GM19035 (cell line): ENCODE results near the gene FOXO1.
"Not testable (repeated sequence)": the region's sequence is repeated elsewhere in the genome, so short reads cannot be mapped to it uniquely, and the experiment has no call there.

Experiments used
- ATAC-seq: cut with Tn5 transposase; IDR thresholded peaks from one replicate; pipeline ENCODE4 v1.9.1; 2021; ENCODE audit not compliant: unreplicated experiment

Gene FOXO1

DNA sequence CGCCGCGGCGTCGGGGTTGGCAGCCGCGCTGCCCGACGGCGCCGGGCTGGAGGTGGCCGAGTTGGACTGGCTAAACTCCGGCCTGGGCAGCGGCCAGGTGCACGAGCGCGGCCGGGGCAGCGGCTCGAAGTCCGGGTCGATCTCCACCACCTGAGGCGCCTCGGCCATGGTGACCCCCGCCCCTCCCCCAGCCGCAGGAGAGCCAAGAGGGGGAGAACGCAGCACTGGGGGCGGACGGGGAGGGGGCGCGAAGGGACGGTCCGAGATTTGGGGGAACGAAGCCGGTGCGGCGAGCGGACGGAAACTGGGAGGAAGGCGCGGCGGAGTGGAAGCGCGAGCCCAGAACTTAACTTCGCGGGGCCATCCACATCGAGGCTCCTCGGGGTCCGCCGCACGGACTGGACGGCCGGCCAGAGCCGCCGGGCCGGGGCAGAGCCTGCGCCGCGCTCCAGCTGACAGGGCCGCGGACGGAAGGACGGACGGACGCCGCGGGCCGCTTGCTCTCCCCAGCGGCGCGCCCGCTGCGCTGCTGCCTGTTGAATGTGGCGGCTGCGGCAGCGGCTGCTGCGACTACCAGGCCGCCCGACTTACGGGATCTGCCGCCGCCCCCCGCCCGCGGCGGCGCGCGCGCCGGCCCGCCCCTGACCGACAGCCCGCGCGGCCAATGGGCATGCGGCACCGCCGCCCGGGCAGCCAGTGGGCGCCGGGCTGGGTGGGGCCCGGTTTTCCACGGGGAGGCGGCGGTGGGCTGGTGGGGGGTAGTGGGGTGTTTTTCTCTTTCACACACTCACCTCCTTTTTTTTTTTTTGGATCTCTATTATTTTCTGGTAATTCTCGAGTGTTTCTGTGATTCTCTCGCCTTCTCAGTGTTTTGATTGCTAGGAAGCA is at the start of gene FOXO1:
Gene FOXO1 (minus strand): TSS at position 597 of the 888 bp plus-strand sequence. CDS start 429 bp downstream, at position 168.
- peak; percentile 53 for ATAC-seq

DNA sequence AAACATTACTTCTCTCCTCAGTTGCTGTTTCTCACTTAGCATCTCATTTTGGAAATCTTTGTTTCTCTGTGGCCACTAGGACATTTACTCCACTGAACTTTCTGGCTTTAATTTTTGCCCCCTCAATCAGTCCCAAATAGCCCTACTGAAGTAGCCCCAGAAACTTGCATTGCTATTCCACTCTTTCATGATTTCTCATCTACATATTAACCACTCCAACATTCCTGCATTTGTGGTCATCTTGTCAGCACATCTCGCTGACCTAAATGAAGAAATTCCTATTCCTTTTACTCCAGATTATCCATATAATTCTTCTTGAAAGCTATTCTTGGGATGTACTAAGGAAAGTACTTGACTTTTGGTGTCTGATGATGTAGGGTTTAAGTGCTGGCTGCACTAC is 48.0 kb upstream of the FOXO1 start:
- ATAC-seq, result not testable (repeated sequence)

- ATAC-seq, result no peak
These were observed 40.0 kb upstream of the FOXO1 start for GRCh38 chr13:40706439-40706838.

DNA sequence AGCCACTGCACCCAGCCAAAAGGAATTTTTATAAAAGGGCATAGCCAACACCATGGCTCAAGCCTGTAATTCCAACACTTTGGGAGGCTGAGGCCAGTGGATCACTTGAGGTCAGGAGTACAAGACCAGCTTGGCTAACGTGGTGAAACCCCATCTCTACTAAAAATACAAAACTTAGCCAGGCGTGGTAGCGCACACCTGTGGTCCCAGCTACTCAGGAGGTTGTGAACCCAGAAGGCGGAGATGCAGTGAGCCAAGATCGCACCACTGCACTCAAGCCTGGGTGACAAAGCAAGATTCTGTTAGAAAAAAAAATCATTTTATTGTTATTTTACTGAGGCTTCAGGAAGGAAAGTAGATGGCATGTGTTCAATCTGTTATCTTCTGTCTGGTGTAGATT is 31.3 kb upstream of the FOXO1 start:
- ATAC-seq, result peak; percentile 57

- ATAC-seq, result no peak
These were observed 28.0 kb upstream of the FOXO1 start for GRCh38 chr13:40694426-40694825.

DNA sequence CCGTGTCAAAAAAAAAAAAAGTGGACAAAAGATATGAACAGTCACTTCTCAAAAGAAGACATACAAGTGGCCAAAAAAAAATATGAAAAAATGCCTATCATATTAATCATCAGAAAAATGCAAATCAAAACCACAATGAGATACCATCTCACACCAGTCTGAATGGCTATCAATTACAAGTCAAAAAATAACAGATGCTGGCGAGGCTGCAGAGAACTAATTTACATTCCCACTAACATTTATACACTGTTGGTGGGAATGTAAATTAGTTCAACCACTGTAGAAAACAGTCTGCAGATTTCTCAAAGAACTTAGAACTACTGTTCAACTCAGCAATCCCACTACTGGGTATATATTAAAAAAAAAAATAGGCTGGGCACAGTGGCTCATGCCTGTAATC is 26.5 kb upstream of the FOXO1 start:
- peak; percentile 72 for ATAC-seq

DNA sequence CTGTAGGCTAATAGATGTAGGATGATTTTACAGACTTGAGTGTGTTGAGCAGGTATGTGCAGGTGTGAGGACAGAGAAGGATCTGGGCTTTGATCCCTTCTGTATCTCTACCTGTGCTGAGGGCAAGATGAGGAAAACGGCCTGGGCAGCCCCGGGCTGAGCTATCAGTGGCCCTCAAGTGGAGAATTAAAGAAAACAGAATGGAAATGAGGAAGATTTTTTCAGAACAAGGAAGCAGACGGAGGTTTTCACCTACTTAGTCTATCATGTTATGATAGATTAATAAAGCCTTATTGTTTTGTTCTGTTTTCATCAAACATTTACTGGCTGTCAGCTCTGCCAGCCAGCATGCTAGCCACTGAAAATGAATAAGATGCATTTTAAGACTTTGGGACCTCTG is 22.3 kb upstream of the FOXO1 start:
- no peak for ATAC-seq

DNA sequence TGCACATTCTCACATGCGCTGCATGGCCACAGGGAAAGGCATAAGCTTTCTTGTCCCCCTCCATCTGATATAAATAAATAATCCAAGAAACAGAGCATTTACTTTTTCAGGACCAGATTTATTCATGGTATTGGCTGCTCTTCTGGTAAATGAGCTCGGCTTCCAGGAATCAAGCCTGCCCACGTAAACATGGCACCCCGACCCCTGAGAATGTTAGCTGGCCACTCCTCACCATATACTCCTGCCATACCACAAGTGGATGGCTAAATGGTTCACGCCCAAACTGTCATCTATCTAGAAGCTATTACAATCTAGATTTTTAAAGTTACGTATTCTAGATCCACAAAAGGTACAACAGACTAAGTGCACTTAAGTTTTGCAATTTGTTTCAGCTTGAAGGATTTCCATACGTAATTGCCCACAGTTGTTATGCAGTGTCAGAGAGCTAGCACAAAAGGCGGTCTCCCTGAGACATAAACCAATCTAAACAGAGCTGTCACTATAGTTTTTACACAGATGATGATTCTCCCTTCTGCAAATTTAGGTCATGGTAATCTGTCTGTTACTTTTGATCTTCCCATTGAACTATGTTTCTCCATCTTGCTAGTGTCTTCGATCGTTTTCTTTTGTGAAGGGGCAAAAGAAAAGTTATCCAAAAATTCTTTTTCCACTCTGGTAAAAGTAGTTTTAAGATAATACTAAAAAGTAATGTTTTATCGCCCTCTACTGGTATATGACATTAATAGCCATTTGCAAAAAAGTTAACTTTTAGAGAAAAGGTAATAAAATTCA is 16.2 kb upstream of the FOXO1 start:
- no peak for ATAC-seq

DNA sequence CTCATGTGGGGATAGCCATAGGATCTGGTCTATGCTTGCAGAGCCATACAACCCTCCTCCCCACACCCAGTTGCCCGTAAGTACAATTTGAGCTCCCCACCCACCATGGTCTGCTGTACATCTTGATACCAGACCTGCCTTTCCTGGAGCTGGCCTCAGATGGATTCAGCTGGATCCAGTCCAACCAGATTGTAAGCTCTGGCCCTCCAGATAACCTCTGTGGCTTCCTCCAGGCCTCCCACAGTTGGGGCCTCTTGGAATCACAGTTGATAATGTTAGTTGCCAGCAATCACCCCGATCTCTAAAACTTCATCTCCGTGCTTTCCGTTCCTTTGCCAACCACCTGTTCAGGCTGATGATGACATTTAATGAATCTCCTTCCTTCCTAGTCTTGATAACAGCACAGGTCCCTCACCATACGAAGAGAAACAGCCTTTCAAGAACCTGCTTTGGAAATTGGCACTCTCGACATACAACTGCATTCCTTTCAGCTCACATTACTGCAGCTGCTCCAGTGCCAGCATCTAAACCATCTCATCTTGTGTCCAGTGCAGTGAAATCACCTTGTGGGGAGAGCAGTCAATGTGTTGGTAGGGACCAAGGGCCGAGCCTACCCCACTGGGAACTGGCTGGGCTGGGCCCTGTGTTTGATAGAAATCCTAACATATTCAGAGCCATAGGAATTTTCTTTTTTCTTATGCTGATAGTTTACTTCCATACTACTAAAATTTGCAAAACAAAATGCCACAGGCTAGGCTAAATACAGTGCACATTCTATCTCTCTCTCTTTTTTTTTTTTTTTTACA is 15.1 kb upstream of the FOXO1 start:
- no peak for ATAC-seq

- no peak for ATAC-seq
These were observed 14.3 kb upstream of the FOXO1 start for GRCh38 chr13:40680659-40681323.

DNA sequence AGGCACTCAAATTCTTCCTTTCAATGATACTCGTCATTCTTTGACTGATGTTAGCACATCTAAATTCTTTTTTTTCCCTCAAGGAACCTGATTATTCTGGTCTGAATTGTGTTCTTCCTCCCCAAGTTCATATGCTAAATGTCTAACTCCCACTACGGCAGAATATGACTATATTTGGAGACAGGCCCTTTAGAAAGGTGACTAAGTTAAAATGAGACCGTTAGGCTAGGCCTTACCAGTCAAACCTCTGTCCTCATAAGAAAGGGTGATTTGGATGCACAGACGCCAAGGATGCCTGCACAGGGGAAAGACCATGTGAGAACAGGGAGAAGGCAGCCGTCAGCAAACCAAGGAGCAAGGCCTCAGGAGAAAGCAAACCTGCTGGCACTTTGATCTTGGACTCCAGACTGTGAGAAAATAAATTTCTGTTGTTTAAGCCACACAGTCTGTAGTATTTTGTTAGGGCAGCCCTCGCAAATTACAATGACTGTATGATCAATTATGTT is 13.1 kb upstream of the FOXO1 start:
- ATAC-seq, result no peak

DNA sequence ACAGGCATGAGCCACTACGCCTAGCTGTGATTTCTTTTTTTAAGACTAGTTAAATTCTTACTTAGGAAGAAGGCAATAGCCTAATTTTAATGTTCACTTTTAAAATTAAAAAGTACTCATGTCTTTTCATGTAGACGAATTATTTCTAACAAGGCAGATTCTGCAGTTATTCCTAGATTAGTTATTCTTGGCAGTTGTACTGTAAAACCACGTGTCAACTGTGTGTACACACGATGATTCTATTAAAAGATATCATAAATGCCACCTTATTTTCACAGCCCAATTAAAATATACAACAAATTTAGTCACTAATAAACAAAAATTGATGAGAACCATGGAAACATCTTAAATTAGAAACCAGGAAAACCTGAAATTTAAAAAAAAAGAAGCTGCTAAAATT is 10.6 kb upstream of the FOXO1 start:
- no peak for ATAC-seq

DNA sequence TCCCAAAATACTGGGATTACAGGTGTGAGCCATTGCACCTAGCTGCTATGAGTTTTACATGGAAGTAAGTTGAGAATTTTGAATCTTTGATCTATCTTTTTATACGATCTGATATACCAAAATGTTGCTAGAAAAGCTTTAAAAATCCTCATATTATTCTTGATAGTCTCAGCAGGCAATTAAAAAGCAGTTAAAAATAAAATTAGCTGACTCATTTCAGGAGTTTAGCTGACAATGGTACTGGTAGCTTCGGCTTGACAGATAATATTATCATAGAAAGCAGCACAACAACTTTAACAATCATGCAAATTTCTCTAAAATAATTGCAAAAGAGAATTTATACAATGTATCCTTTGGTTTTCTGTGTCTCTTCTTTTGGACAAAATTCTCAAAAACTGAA is 9.6 kb upstream of the FOXO1 start:
- no peak for ATAC-seq

DNA sequence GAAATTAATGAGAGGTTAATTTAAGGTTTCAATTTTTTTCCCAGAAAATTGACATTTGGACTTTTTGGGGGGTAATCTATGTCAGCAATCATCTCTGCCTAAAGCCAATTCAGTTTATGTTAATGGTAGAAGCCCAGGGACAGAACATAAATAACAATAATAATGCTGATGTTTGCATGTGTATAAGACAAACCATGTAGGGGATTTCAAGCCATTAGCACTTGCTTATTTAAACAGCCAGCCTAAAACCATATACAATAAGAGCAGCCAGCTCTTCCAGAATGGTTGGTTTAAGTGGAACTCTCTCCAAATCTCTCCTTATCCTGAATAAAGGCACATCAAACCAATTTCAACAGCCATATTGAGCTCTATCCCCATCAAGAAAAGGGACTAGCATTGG is 7.0 kb upstream of the FOXO1 start:
- ATAC-seq, result no peak

- ATAC-seq, result no peak
These were observed 6.4 kb upstream of the FOXO1 start for GRCh38 chr13:40672765-40673397.

DNA sequence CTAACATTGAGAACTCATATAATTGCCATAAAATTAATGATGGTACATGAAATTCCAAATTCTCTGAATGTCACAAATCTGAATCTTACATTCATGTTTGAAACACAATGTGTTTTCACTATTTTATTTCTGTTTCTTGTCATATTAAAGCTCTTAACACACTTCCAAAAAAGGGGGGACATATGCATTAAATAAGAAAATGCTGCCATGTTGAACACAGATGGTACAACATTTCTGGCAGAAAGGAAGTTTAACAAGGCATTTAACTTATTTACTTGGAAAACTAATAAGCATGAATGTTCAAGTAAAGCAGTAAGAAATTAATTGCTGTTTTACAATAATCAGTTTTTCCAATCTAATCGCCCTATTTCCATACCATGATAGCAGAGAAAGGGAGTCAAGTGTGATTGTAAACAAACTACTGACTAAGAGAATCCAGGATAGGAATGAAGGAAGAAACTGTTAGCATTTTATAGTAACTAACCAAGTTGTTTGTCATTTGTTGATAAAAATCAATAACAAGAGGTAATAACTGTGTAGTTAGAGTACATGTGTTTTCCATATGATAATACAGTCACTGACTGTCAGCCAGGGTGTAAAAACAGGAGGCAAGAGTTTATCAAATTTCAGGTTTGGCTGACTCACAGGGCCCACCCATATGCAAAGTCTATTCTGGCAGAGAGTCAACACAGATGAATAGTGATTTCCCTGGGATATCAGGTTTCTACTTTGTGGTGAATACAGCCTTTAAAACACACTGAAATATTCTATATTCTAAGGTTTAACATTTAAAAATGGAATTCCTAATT is 5.7 kb upstream of the FOXO1 start:
- ATAC-seq, result no peak

DNA sequence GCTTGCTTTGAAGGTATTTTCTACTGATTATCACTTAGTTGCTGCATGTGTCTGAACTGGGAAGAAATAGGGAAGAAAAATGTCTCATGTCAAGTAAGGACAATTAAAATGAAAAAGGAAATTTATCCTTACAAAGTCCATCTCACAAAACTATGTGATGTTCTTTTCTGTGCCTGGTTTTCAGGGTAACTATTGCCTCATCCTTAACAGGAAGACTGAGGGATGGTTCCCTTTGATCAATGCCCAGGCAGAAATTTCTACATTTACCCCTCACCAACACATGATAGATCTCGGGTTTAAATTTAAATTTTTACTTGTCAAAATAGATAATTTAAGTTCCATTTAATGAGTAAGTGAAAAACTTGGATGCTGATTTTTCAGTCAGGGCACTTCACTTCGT is 3.9 kb upstream of the FOXO1 start:
- no peak for ATAC-seq

GRCh38 chr13:40668335-40668734 is 1.9 kb upstream of the FOXO1 start:
- ATAC-seq, result no peak

DNA sequence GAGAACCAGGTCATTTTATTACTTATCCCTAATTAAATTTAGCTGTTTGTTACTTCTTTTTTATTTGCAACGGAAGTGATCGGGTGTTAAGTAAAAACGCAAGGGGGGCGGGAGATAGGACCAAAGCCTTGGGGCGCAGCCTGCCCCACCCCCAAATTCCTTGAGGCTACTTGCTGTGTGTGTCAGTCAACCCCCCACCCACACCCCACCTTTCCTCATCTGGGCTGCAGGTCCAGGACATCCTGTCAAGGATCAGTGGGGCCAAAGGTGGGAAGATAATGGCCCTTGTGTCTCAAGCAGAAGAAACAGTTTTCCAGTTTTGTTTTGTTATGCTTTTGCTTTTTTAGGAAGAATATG is 1.2 kb upstream of the FOXO1 start:
- no peak for ATAC-seq
